ENCODE measurements around the gene MEF2B. TPM values are rescaled to one million over a fixed set of nuclear protein-coding genes. Genes with fewer than 3 reads are reported as not detected.
"Not testable (repeated sequence)": the region's sequence is repeated elsewhere in the genome, so short reads cannot be mapped to it uniquely, and the experiment has no call there.

MEF2B gene
- total RNA-seq, 2 experiments from 2014 or later = 5.2 TPM

GRCh38 chr19:19105365-19106055 is 64.6 kb downstream of the MEF2B start:
- no peak for ATAC-seq (ENCODE audit: low read depth)
- no peak overlapping the region for H3K27ac Mint-ChIP-seq

DNA sequence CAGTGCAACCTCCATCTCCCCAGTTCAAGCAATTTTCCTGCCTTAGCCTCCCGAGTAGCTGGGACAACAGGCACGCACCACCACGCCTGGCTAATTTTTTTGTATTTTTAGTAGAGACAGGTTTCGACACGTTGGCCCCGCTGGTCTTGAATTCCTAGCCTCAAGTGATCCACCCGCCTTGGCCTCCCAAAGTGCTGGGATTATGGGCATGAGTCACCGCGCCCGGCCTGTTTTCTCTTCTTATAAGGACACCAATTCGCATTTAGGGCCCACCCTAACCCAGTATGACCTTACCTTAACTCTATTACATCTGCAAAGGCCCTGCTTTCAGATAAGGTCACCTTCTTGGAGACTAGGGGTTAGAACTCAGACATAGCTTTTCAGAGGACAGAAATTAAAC is 66.9 kb downstream of the MEF2B start:
- H3K27ac Mint-ChIP-seq = no peak overlapping the region
- peaks cover 3% of the 10 kb centered on the region for H3K36me3 Mint-ChIP-seq
- no peak for DNase-seq
- no peak overlapping the region for H3K4me3 Mint-ChIP-seq
- H3K27me3 Mint-ChIP-seq = no peaks in the 10 kb centered on the region
- no peaks in the 10 kb centered on the region for H3K4me1 Mint-ChIP-seq
- POLR2A ChIA-PET = no interaction called here
- H3K9me3 Mint-ChIP-seq = no peaks in the 10 kb centered on the region
- ATAC-seq (ENCODE audit: low read depth) = no peak

More at GRCh38 chr19:19105365-19106055, 64.6 kb downstream of the MEF2B start:
- Mint-ChIP-seq H3K27me3 (no peaks in the 10 kb centered on the region), H3K4me1 (no peaks in the 10 kb centered on the region), H3K36me3 (no peaks in the 10 kb centered on the region), H3K4me3 (no peak overlapping the region), H3K9me3 (no peaks in the 10 kb centered on the region)
- POLR2A ChIA-PET = no interaction called here
- no peak for DNase-seq

- H3K4me1 Mint-ChIP-seq = not testable (repeated sequence)
Measured at GRCh38 chr19:19102566-19102965, 67.5 kb downstream of the MEF2B start.

GRCh38 chr19:19101540-19101939 is 68.5 kb downstream of the MEF2B start:
- no peak overlapping the region for H3K27ac Mint-ChIP-seq
- POLR2A ChIA-PET = no interaction called here
- H3K4me3 Mint-ChIP-seq = no peak overlapping the region
- DNase-seq = no peak
- no peaks in the 10 kb centered on the region for H3K27me3 Mint-ChIP-seq
- H3K9me3 Mint-ChIP-seq = no peaks in the 10 kb centered on the region
- H3K36me3 Mint-ChIP-seq = peaks cover 3% of the 10 kb centered on the region
- H3K4me1 Mint-ChIP-seq = no peaks in the 10 kb centered on the region
- no peak for ATAC-seq (ENCODE audit: low read depth)

More at GRCh38 chr19:19102566-19102965, 67.5 kb downstream of the MEF2B start:
- POLR2A ChIA-PET; H3K27ac Mint-ChIP-seq; ATAC-seq (ENCODE audit: low read depth); H3K27me3 Mint-ChIP-seq; H3K9me3 Mint-ChIP-seq; H3K4me3 Mint-ChIP-seq; H3K36me3 Mint-ChIP-seq; DNase-seq: not testable (repeated sequence)

GRCh38 chr19:19098703-19099632 is 71.1 kb downstream of the MEF2B start:
- DNase-seq (no peak), ATAC-seq (ENCODE audit: low read depth) (no peak)
- H3K4me1 Mint-ChIP-seq = no peaks in the 10 kb centered on the region
- H3K27ac Mint-ChIP-seq = no peak overlapping the region
- H3K9me3 Mint-ChIP-seq = no peaks in the 10 kb centered on the region
- H3K4me3 Mint-ChIP-seq = no peak overlapping the region
- no peaks in the 10 kb centered on the region for H3K27me3 Mint-ChIP-seq
- POLR2A ChIA-PET = no interaction called here
- H3K36me3 Mint-ChIP-seq = peaks cover 3% of the 10 kb centered on the region

DNA sequence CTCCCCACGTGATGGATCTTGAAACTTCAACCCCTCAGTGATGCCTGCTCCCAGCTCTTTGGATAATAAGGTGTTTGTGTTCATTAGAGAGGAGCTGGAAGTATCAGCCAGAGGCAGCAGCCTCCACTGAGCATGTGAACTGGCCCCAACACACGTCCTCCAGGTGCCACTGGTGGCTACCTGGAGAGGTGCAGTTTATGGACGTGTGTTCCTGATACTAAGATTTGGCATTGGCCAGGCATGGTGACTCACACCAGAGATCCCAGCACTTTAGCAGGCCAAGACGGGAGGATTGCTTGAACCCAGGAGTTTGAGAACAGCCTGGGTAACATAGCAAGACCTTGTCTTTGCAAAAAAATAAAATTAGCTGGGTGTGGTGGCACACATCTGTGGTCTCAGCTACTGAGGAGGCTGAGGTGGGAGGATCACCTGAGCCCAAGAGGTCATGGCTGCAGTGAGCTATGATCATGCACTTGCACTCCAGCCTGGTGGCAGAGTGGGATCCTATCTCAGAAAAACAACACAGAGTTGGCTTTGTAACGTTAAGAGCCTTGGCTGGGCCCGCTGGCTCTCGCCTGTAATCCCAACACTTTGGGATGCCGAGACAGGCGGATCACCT is 71.9 kb downstream of the MEF2B start:
- POLR2A ChIA-PET = no interaction called here
- DNase-seq (no peak), ATAC-seq (ENCODE audit: low read depth) (no peak)
- Mint-ChIP-seq H3K27me3 (no peaks in the 10 kb centered on the region), H3K36me3 (peaks cover 3% of the 10 kb centered on the region), H3K4me1 (no peaks in the 10 kb centered on the region), H3K9me3 (no peaks in the 10 kb centered on the region), H3K27ac (no peak overlapping the region), H3K4me3 (no peak overlapping the region)

- POLR2A ChIA-PET = interaction anchor here (0.7 kb wide), 1 partner anchor 219 kb away, joined by 3 read pairs; no protein-coding TSS in a partner anchor
- Mint-ChIP-seq H3K9me3 (no peaks in the 10 kb centered on the region), H3K36me3 (peaks cover 3% of the 10 kb centered on the region), H3K27ac (no peak overlapping the region), H3K4me1 (no peaks in the 10 kb centered on the region), H3K4me3 (no peak overlapping the region), H3K27me3 (no peaks in the 10 kb centered on the region)
- ATAC-seq (ENCODE audit: low read depth) (no peak), DNase-seq (no peak)
Measured at GRCh38 chr19:19096641-19097627, 73.1 kb downstream of the MEF2B start.

DNA sequence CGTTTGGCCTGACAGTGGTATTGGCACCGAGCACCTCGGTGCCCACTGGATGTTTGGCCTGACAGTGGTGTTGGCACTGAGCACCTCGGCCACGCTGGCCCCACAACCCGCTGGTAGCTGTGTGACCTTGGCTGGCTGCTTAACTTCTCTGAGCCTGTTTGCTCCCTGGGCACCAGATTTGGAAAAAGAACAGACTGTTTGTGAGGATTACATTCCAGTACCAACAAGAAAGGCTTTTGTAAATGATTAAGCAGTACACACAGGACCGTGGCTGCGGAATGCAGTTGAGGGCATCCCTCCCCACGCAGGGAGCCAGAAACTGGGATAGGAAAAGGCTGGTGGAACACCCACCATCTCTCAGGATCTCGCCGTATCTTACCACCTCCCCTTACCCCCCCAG is 74.4 kb downstream of the MEF2B start:
- DNase-seq = no peak
- no peaks in the 10 kb centered on the region for H3K9me3 Mint-ChIP-seq
- POLR2A ChIA-PET = no interaction called here
- no peak overlapping the region for H3K27ac Mint-ChIP-seq
- ATAC-seq (ENCODE audit: low read depth) = no peak
- peaks cover 3% of the 10 kb centered on the region for H3K36me3 Mint-ChIP-seq
- no peaks in the 10 kb centered on the region for H3K4me1 Mint-ChIP-seq
- no peaks in the 10 kb centered on the region for H3K27me3 Mint-ChIP-seq
- H3K4me3 Mint-ChIP-seq = no peak overlapping the region

Other genes starting within 250 kb of the MEF2B start
- gene HOMER3, start 229.0 kb downstream of the MEF2B start, total RNA-seq = 1 to 10 TPM in 1 of 2 experiments, under 1 TPM in 1; 0.67 to 1.1 TPM
- 100 to 1,000 TPM; 150 to 155 TPM for gene SUGP2, start 136.7 kb downstream of the MEF2B start, total RNA-seq
- gene ARMC6, start 136.7 kb downstream of the MEF2B start, total RNA-seq = 10 to 100 TPM; 23.3 to 26.2 TPM
- 10 to 100 TPM; 20.4 to 22.0 TPM for gene SLC25A42, start 106.3 kb downstream of the MEF2B start, total RNA-seq
- gene TMEM161A, start 31.8 kb downstream of the MEF2B start, total RNA-seq = 10 to 100 TPM; 25.8 to 30.5 TPM
- 10 to 100 TPM; 31.9 to 32.4 TPM for gene BORCS8, start 21.9 kb upstream of the MEF2B start, total RNA-seq
- gene RFXANK, start 22.0 kb upstream of the MEF2B start, total RNA-seq = 10 to 100 TPM; 87.0 to 94.4 TPM
- 10 to 100 TPM; 29.1 to 32.9 TPM for gene NR2C2AP, start 33.2 kb upstream of the MEF2B start, total RNA-seq
- gene NCAN, start 41.7 kb upstream of the MEF2B start, total RNA-seq = not detected
- not detected for gene TM6SF2, start 103.0 kb upstream of the MEF2B start, total RNA-seq
- gene SUGP1, start 150.2 kb upstream of the MEF2B start, total RNA-seq = 10 to 100 TPM; 66.8 to 70.6 TPM
- 100 to 1,000 TPM; 103 to 105 TPM for gene MAU2, start 150.6 kb upstream of the MEF2B start, total RNA-seq
- 100 to 1,000 TPM; 152 to 153 TPM for gene GATAD2A, start 235.4 kb upstream of the MEF2B start, total RNA-seq